OCI-LY1 (cell line): Measurements from ENCODE around the gene SAMD11.

ENCODE experiments used
- H2AFZ ChIP-seq: fragments of 200-600 bp; sonication (generic), shearing (Covaris generic); 2 replicates; pipeline ENCODE4 v1.6.0; 2014; ENCODE audit warnings: antibody characterized with exemption, mild to moderate bottlenecking, low read length
- H3F3A ChIP-seq: fragments of 200-600 bp; sonication (generic), shearing (Covaris generic); 2 replicates; pipeline ENCODE4 v1.6.0; 2014; ENCODE audit warnings: mild to moderate bottlenecking, antibody characterized with exemption, low read length, moderate library complexity; ENCODE audit not compliant: insufficient read depth
- H3K27ac ChIP-seq: fragments of 200-600 bp; sonication (generic); 2 replicates; pipeline ENCODE4 v1.5.1; 2014; ENCODE audit warnings: low read length, mixed run types, mild to moderate bottlenecking, low read depth; ENCODE audit not compliant: poor library complexity, severe bottlenecking
- H3K27me3 ChIP-seq: fragments of 200-600 bp; sonication (generic); 2 replicates; pipeline ENCODE4 v1.6.0; 2014; ENCODE audit warnings: antibody characterized with exemption, mild to moderate bottlenecking, low read length, moderate library complexity; ENCODE audit not compliant: insufficient read depth
- H3K36me3 ChIP-seq: fragments of 200-600 bp; sonication (generic); 2 replicates; pipeline ENCODE4 v1.6.1; 2014; ENCODE audit warnings: mild to moderate bottlenecking, antibody characterized with exemption, low read length, moderate library complexity, mixed read lengths; ENCODE audit not compliant: insufficient read depth
- H3K4me1 ChIP-seq: fragments of 200-600 bp; sonication (generic); 2 replicates; pipeline ENCODE4 v1.5.1; 2014; ENCODE audit warnings: mild to moderate bottlenecking, low read length, moderate library complexity; ENCODE audit not compliant: insufficient read depth, severe bottlenecking
- H3K4me2 ChIP-seq: fragments of 200-600 bp; sonication (generic), shearing (Covaris generic); 2 replicates; pipeline ENCODE4 v1.6.1; 2014; ENCODE audit warnings: low read length
- H3K4me3 ChIP-seq: fragments of 200-600 bp; sonication (generic); 2 replicates; pipeline ENCODE4 v1.5.1; 2014; ENCODE audit warnings: low read length, low read depth, mild to moderate bottlenecking, mixed read lengths; ENCODE audit not compliant: poor library complexity, severe bottlenecking
- H3K79me2 ChIP-seq: fragments of 200-600 bp; shearing (Covaris generic); 2 replicates; pipeline ENCODE4 v1.6.1; 2016; ENCODE audit warnings: mixed run types, low read length, mixed read lengths; ENCODE audit not compliant: insufficient read depth
- H3K9ac ChIP-seq: fragments of 200-600 bp; sonication (generic), shearing (Covaris generic); 2 replicates; pipeline ENCODE4 v1.6.1; 2014; ENCODE audit warnings: mild to moderate bottlenecking, low read length, mixed read lengths
- H3K9me2 ChIP-seq: fragments of 200-600 bp; sonication (generic), shearing (Covaris generic); 2 replicates; pipeline ENCODE4 v1.6.1; 2014; ENCODE audit warnings: low read depth, mild to moderate bottlenecking, low read length, mixed read lengths
- H3K9me3 ChIP-seq: fragments of 200-600 bp; shearing (Covaris generic); 2 replicates; pipeline ENCODE4 v1.6.1; 2014; ENCODE audit warnings: low read length, mixed read lengths
- H4K20me1 ChIP-seq: fragments of 200-600 bp; sonication (generic), shearing (Covaris generic); 2 replicates; pipeline ENCODE4 v1.6.0; 2016; ENCODE audit warnings: mild to moderate bottlenecking, low read length; ENCODE audit not compliant: insufficient read depth
- EZH2 ChIP-seq: fragments of 200-600 bp; sonication (generic), shearing (Covaris generic); IDR thresholded peaks from 2 replicates; pipeline ENCODE4 v1.8.0; 2017; ENCODE audit warnings: borderline replicate concordance, mixed run types, mild to moderate bottlenecking, antibody characterized with exemption, low read length, moderate library complexity, mixed read lengths
- TF ChIP-seq, protein P1 (sequence below): fragments of 200-600 bp; sonication (generic), shearing (Covaris generic); IDR thresholded peaks from 2 replicates; pipeline ENCODE4 v1.5.1; 2017; ENCODE audit warnings: mild to moderate bottlenecking, antibody characterized with exemption, low read length, moderate library complexity, mixed read lengths

Gene SAMD11

GRCh38 chr1:967466-968343 is 44.0 kb downstream of the SAMD11 start:
- no peak overlapping the region for H3K9ac ChIP-seq
- H3K4me3 ChIP-seq: no peak overlapping the region
- no peaks in the 10 kb centered on the region; the same call in 1 of the 2 replicates for H3K27me3 ChIP-seq
- H3K27ac ChIP-seq: no peak overlapping the region
- H3K4me2 ChIP-seq: no peak overlapping the region
- H3K9me2 ChIP-seq: no peaks in the 10 kb centered on the region
- H2AFZ ChIP-seq: no peak overlapping the region
- TF ChIP-seq, protein P1, sequence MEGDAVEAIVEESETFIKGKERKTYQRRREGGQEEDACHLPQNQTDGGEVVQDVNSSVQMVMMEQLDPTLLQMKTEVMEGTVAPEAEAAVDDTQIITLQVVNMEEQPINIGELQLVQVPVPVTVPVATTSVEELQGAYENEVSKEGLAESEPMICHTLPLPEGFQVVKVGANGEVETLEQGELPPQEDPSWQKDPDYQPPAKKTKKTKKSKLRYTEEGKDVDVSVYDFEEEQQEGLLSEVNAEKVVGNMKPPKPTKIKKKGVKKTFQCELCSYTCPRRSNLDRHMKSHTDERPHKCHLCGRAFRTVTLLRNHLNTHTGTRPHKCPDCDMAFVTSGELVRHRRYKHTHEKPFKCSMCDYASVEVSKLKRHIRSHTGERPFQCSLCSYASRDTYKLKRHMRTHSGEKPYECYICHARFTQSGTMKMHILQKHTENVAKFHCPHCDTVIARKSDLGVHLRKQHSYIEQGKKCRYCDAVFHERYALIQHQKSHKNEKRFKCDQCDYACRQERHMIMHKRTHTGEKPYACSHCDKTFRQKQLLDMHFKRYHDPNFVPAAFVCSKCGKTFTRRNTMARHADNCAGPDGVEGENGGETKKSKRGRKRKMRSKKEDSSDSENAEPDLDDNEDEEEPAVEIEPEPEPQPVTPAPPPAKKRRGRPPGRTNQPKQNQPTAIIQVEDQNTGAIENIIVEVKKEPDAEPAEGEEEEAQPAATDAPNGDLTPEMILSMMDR: no peak
- TF ChIP-seq EZH2: no peak
- no peaks in the 10 kb centered on the region for H4K20me1 ChIP-seq
- H3F3A ChIP-seq: no peaks in the 10 kb centered on the region
- H3K36me3 ChIP-seq: no peaks in the 10 kb centered on the region; the same call in 1 of the 2 replicates
- no peaks in the 10 kb centered on the region for H3K9me3 ChIP-seq
- H3K79me2 ChIP-seq: no peaks in the 10 kb centered on the region
- peaks cover 14% of the 10 kb centered on the region for H3K4me1 ChIP-seq

DNA sequence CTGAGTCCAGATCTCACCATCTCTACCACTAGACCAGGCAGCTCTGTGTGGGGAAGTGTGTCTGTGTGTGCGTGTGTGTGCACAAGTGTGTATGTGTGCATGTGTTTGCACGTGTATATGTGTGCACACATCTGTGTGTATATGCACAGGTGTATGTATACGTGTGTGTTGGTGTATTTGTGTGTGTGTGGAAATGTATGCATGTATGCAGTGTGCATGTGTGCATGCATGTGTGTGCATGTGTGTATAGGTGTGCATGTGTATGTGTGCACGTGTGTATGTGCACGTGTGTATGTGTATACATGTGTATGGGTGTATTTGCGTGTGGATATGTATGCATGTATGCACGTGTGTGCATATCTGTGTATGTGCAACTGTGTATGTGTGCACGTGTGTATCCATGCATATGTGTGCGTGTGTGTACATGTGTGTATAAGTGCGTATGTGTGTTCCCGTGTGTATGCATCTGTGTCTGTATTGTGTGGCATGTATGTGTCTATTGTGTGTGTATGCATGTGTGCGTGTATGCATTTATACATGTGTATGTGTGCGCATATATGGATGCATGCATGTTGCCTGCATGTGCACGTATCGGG is 45.6 kb downstream of the SAMD11 start:
- no peak overlapping the region for H2AFZ ChIP-seq
- no peaks in the 10 kb centered on the region; the same call in 1 of the 2 replicates for H3K36me3 ChIP-seq
- no peak overlapping the region for H3K4me2 ChIP-seq
- H3K27ac ChIP-seq: no peak overlapping the region
- H3K79me2 ChIP-seq: no peaks in the 10 kb centered on the region
- TF ChIP-seq EZH2: no peak
- TF ChIP-seq, protein P1: no peak
- no peaks in the 10 kb centered on the region for H3K9me3 ChIP-seq
- H4K20me1 ChIP-seq: no peaks in the 10 kb centered on the region
- no peak overlapping the region for H3K9ac ChIP-seq
- no peak overlapping the region for H3K4me3 ChIP-seq
- H3F3A ChIP-seq: no peaks in the 10 kb centered on the region
- no peaks in the 10 kb centered on the region for H3K9me2 ChIP-seq
- H3K4me1 ChIP-seq: peaks cover 14% of the 10 kb centered on the region
- no peaks in the 10 kb centered on the region; the same call in 1 of the 2 replicates for H3K27me3 ChIP-seq

DNA sequence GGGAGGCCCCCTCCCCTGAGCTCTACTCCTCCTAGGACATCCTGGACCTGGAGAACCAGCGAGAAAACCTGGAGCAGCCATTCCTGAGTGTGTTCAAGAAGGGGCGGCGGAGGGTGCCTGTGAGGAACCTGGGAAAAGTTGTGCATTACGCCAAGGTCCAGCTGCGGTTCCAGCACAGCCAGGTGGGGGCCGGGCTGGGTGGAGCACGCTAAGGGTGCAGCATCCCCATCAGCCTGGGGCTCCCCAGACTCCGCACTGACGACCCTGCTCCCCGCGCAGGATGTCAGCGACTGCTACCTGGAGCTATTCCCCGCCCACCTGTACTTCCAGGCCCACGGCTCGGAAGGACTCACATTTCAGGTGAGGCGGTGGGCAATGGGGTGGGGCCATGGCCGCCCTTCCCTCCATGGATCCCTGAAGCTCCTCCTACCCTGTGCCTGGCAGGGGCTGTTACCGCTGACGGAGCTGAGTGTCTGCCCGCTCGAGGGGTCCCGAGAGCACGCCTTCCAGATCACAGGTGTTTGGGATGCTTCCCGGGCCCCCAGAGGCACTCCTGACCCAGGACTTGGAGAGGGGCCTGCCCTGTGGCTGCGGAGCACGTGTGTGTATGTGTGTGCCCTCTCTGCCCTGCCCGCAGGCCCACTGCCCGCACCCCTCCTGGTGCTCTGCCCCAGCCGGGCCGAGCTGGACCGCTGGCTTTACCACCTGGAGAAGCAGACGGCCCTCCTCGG is 46.7 kb downstream of the SAMD11 start:
- H3K9ac ChIP-seq: no peak overlapping the region
- no peaks in the 10 kb centered on the region for H3K36me3 ChIP-seq
- no peaks in the 10 kb centered on the region for H3K9me3 ChIP-seq
- H4K20me1 ChIP-seq: no peaks in the 10 kb centered on the region
- peaks cover 14% of the 10 kb centered on the region for H3K4me1 ChIP-seq
- H3K9me2 ChIP-seq: no peaks in the 10 kb centered on the region
- no peak overlapping the region for H3K4me3 ChIP-seq
- no peaks in the 10 kb centered on the region for H3F3A ChIP-seq
- peaks cover 2% of the 10 kb centered on the region; the same call in 1 of the 2 replicates for H3K27me3 ChIP-seq
- no peaks in the 10 kb centered on the region for H3K79me2 ChIP-seq
- H3K4me2 ChIP-seq: no peak overlapping the region
- H3K27ac ChIP-seq: no peak overlapping the region
- H2AFZ ChIP-seq: no peak overlapping the region
- TF ChIP-seq EZH2: no peak
- TF ChIP-seq, protein P1: no peak
